ENCODE results near the gene EPRS1.
"Not testable (repeated sequence)": the region's sequence is repeated elsewhere in the genome, so short reads cannot be mapped to it uniquely, and the experiment has no call there.

EPRS1 gene

GRCh38 chr1:220046052-220046930 lies at the start of gene EPRS1:
TSS of gene EPRS1 (minus strand) at chr1:220046505. CDS start at chr1:220046388, 117 bp downstream.
- peak; percentile 83 to 97 (median 94) for DNase-seq
- intact Hi-C loops (cut with DNase I): loop anchor here (10.0 kb wide), 1 partner anchor 49 kb away; the partner anchor contains the start of gene IARS2

GRCh38 chr1:220094016-220094911 lies 48.0 kb upstream of the EPRS1 start, which contains the start of gene IARS2:
TSS of gene IARS2 (plus strand) at chr1:220094132. CDS start at chr1:220094217, 85 bp downstream.
- intact Hi-C loops (cut with DNase I): loop anchor here (10.0 kb wide), 1 partner anchor 49 kb away; the partner anchor contains the start of gene EPRS1
- DNase-seq: peak; percentile 73 to 96 (median 92)

- DNase-seq: peak in 2 of 42 donors; percentile 2 to 8
- intact Hi-C loops (cut with DNase I): loop anchor here (10.0 kb wide), 1 partner anchor 49 kb away; the partner anchor contains the start of gene EPRS1
These were observed 47.2 kb upstream of the EPRS1 start for GRCh38 chr1:220093361-220094015.

- intact Hi-C loops (cut with DNase I): loop anchor here (10.0 kb wide), 1 partner anchor 48 kb away; the partner anchor contains the start of gene EPRS1
These were observed 46.4 kb upstream of the EPRS1 start for GRCh38 chr1:220092694-220093093.

GRCh38 chr1:220089650-220090556 lies 43.6 kb upstream of the EPRS1 start, which contains the start of gene BPNT1:
TSS of gene BPNT1 (minus strand) at chr1:220089788. CDS start at chr1:220079846, 9,942 bp downstream.
- intact Hi-C loops (cut with DNase I): loop anchor here (10.0 kb wide), 1 partner anchor 45 kb away; the partner anchor contains the start of gene EPRS1

More at GRCh38 chr1:220092694-220093093, 46.4 kb upstream of the EPRS1 start:
- no peak for DNase-seq

GRCh38 chr1:220086261-220086686 lies 40.0 kb upstream of the EPRS1 start:
- DNase-seq; intact Hi-C loops (cut with DNase I): not testable (repeated sequence)

More at GRCh38 chr1:220089650-220090556, 43.6 kb upstream of the EPRS1 start, which contains the start of gene BPNT1:
- DNase-seq: peak; percentile 65 to 98 (median 93)

- DNase-seq: no peak
- intact Hi-C loops (cut with DNase I): no loop called here
These were observed 38.2 kb upstream of the EPRS1 start for GRCh38 chr1:220084460-220084859.

- intact Hi-C loops (cut with DNase I): no loop called here
- DNase-seq: no peak
These were observed 31.6 kb upstream of the EPRS1 start for GRCh38 chr1:220077887-220078286.

- intact Hi-C loops (cut with DNase I): no loop called here
These were observed 30.8 kb upstream of the EPRS1 start for GRCh38 chr1:220076861-220077762.

GRCh38 chr1:220067269-220068204 lies 21.2 kb upstream of the EPRS1 start:
- DNase-seq: no peak

More at GRCh38 chr1:220076861-220077762, 30.8 kb upstream of the EPRS1 start:
- peak in 1 of 42 donors; percentile 28 for DNase-seq

GRCh38 chr1:220062629-220063028 lies 16.3 kb upstream of the EPRS1 start:
- DNase-seq: no peak
- intact Hi-C loops (cut with DNase I): no loop called here

More at GRCh38 chr1:220067269-220068204, 21.2 kb upstream of the EPRS1 start:
- intact Hi-C loops (cut with DNase I): no loop called here

GRCh38 chr1:220060876-220061275 lies 14.6 kb upstream of the EPRS1 start:
- intact Hi-C loops (cut with DNase I): no loop called here
- DNase-seq: no peak

- DNase-seq: no peak
- intact Hi-C loops (cut with DNase I): no loop called here
These were observed 10.1 kb upstream of the EPRS1 start for GRCh38 chr1:220056374-220056773.

GRCh38 chr1:220045356-220046051 lies 801 bp downstream of the EPRS1 start:
- no peak for DNase-seq
- intact Hi-C loops (cut with DNase I): loop anchor here (10.0 kb wide), 1 partner anchor 49 kb away; the partner anchor contains the start of gene IARS2

Data from head of caudate nucleus (tissue), 42 donors.